ENCODE results near the gene SEMA5A.

Gene SEMA5A

DNA sequence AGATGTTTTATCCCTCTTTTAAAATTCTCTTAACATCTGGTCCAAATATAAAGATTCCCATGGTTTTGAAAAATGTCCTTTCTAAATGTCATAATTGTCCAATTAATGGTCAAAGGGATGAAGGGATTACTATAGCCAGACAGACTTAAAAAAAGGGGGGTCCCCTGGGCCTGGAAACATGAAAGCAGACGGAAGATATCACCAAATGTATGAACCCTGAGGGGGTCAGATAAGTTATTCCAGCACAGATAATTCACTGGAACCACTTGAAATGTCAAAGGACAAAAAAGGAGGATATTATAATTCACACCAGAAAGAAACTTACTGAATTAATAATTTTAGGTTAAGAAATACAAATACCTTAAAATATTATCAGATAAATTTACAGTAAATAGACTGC, 155.8 kb downstream of the SEMA5A start:
- H3K4me1 ChIP-seq (ENCODE audit: control insufficient read depth in 2 of 2, insufficient read depth in 1 of 2, low read depth in 1 of 2, low read length in 2 of 2): no peaks in the 10 kb centered on the region
- no peak overlapping the region for H3K18ac ChIP-seq (ENCODE audit: low read length)
- no peak overlapping the region for H4K91ac ChIP-seq (ENCODE audit: low read depth, low read length, poor library complexity)
- H3K36me3 ChIP-seq (replicated peaks in 1 of 2; ENCODE audit: control insufficient read depth in 2 of 2, insufficient read depth in 2 of 2, low read length in 2 of 2): no peaks in the 10 kb centered on the region
- no peak overlapping the region for H2BK12ac ChIP-seq (ENCODE audit: low read length)
- no peak overlapping the region for H2BK120ac ChIP-seq (ENCODE audit: low read depth, low read length)
- H3K4ac ChIP-seq (ENCODE audit: low read length): no peak overlapping the region
- no peak overlapping the region for H3K14ac ChIP-seq (ENCODE audit: low read length)
- no peak for DNase-seq (ENCODE audit: low spot score)
- H3K27ac ChIP-seq (replicated peaks; ENCODE audit: low read length): no peak overlapping the region
- peaks cover 5% of the 10 kb centered on the region for H3K79me1 ChIP-seq (ENCODE audit: low read depth, low read length)
- H3K9me3 ChIP-seq (replicated peaks in 1 of 2; ENCODE audit: control insufficient read depth in 2 of 2, insufficient read depth in 1 of 2, low read depth in 1 of 2, low read length in 2 of 2): no peaks in the 10 kb centered on the region
- H2BK5ac ChIP-seq (ENCODE audit: low read length): no peak overlapping the region
- no peak overlapping the region for H2AK5ac ChIP-seq (ENCODE audit: low read depth, low read length)
- no CpG with 5 or more reads among the region's 1 CpG for WGBS, 2 donors (ENCODE audit: extremely low coverage in 2 of 2, insufficient read length in 2 of 2, insufficient replicate concordance in 1 of 2)
- no peak overlapping the region for H3K9ac ChIP-seq (ENCODE audit: low read depth, low read length, poor library complexity)
- no peak overlapping the region for H3K4me2 ChIP-seq (ENCODE audit: insufficient read depth, low read length, poor library complexity, severe bottlenecking)
- no peak overlapping the region for H2AFZ ChIP-seq (ENCODE audit: low read length)
- H4K8ac ChIP-seq (ENCODE audit: low read depth, low read length): no peak overlapping the region
- no peak overlapping the region for H3K4me3 ChIP-seq (ENCODE audit: low read length in 2 of 2)
- no peak overlapping the region for H3K23ac ChIP-seq (ENCODE audit: low read depth, low read length, poor library complexity)
- no peak overlapping the region for H2BK15ac ChIP-seq (ENCODE audit: low read length)
- H3K27me3 ChIP-seq (ENCODE audit: control insufficient read depth in 3 of 3, insufficient read depth in 3 of 3, low read depth in 1 of 3, low read length in 3 of 3): no peaks in the 10 kb centered on the region

DNA sequence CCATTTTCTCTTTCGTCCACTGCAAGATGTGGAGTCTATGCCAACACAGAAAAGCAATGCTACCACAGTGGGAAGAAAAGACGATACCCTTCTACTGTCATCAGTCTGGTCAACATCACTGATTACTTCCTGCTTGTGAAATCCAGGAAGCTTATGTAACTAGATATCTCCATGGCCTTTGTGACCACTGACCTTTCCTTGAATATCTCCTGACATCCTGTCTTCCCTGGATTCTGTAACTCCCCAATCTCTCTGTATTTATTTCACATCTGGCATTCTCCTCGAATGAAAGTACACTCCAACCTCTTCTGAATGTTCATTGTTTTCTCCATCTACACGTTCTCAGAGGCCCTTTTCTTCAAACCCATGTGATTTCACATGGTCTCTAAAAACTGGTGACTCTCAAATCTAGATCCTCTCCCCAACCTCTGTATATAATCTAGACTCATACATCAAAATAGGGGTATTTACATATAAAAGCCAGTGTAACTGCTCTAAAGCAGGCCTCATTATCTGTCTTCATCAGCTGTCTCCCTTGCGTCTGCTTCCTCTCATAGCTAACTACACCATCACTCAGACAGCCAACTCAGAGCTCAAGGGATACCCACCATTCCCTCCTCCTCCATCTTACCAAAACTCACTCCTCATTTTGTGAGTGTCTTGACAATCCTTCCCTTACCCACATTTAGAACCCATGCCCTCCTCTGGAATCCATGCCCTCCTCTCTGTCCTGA, 156.8 kb downstream of the SEMA5A start:
- no peak for DNase-seq (ENCODE audit: low spot score)
- H3K27ac ChIP-seq (replicated peaks; ENCODE audit: low read length): no peak overlapping the region

GRCh38 chr5:9387879-9388278, 158.0 kb downstream of the SEMA5A start:
- no peak overlapping the region for H2BK120ac ChIP-seq (ENCODE audit: low read depth, low read length)
- no peak overlapping the region for H2BK15ac ChIP-seq (ENCODE audit: low read length)
- no peak overlapping the region for H3K4ac ChIP-seq (ENCODE audit: low read length)
- no peaks in the 10 kb centered on the region for H3K4me1 ChIP-seq (ENCODE audit: control insufficient read depth in 2 of 2, insufficient read depth in 1 of 2, low read depth in 1 of 2, low read length in 2 of 2)
- H3K27me3 ChIP-seq (ENCODE audit: control insufficient read depth in 3 of 3, insufficient read depth in 3 of 3, low read depth in 1 of 3, low read length in 3 of 3): no peaks in the 10 kb centered on the region
- no peaks in the 10 kb centered on the region for H3K9me3 ChIP-seq (replicated peaks in 1 of 2; ENCODE audit: control insufficient read depth in 2 of 2, insufficient read depth in 1 of 2, low read depth in 1 of 2, low read length in 2 of 2)
- no peak overlapping the region for H2BK12ac ChIP-seq (ENCODE audit: low read length)
- H3K36me3 ChIP-seq (replicated peaks in 1 of 2; ENCODE audit: control insufficient read depth in 2 of 2, insufficient read depth in 2 of 2, low read length in 2 of 2): no peaks in the 10 kb centered on the region
- H4K8ac ChIP-seq (ENCODE audit: low read depth, low read length): no peak overlapping the region
- no peak overlapping the region for H2BK5ac ChIP-seq (ENCODE audit: low read length)
- H3K27ac ChIP-seq (replicated peaks; ENCODE audit: low read length): no peak overlapping the region
- no peak overlapping the region for H2AFZ ChIP-seq (ENCODE audit: low read length)
- peaks cover 3% of the 10 kb centered on the region for H3K79me1 ChIP-seq (ENCODE audit: low read depth, low read length)
- no peak overlapping the region for H2AK5ac ChIP-seq (ENCODE audit: low read depth, low read length)
- no peak for DNase-seq (ENCODE audit: low spot score)
- H3K23ac ChIP-seq (ENCODE audit: low read depth, low read length, poor library complexity): no peak overlapping the region
- H3K18ac ChIP-seq (ENCODE audit: low read length): no peak overlapping the region
- no peak overlapping the region for H3K14ac ChIP-seq (ENCODE audit: low read length)
- no CpG with 5 or more reads among the region's 3 CpGs for WGBS, 2 donors (ENCODE audit: extremely low coverage in 2 of 2, insufficient read length in 2 of 2, insufficient replicate concordance in 1 of 2)
- H3K4me2 ChIP-seq (ENCODE audit: insufficient read depth, low read length, poor library complexity, severe bottlenecking): no peak overlapping the region
- H4K91ac ChIP-seq (ENCODE audit: low read depth, low read length, poor library complexity): no peak overlapping the region
- H3K9ac ChIP-seq (ENCODE audit: low read depth, low read length, poor library complexity): no peak overlapping the region
- no peak overlapping the region for H3K4me3 ChIP-seq (ENCODE audit: low read length in 2 of 2)

More for the DNA sequence above, 156.8 kb downstream of the SEMA5A start:
- Histone ChIP-seq H4K91ac (ENCODE audit: low read depth, low read length, poor library complexity) (no peak overlapping the region), H3K4me2 (ENCODE audit: insufficient read depth, low read length, poor library complexity, severe bottlenecking) (no peak overlapping the region), H2BK12ac (ENCODE audit: low read length) (no peak overlapping the region), H3K4me3 (ENCODE audit: low read length in 2 of 2) (no peak overlapping the region), H2BK5ac (ENCODE audit: low read length) (no peak overlapping the region), H4K8ac (ENCODE audit: low read depth, low read length) (no peak overlapping the region), H3K79me1 (ENCODE audit: low read depth, low read length) (peaks cover 3% of the 10 kb centered on the region), H2AFZ (ENCODE audit: low read length) (no peak overlapping the region), H2BK15ac (ENCODE audit: low read length) (no peak overlapping the region), H3K14ac (ENCODE audit: low read length) (no peak overlapping the region), H3K4me1 (ENCODE audit: control insufficient read depth in 2 of 2, insufficient read depth in 1 of 2, low read depth in 1 of 2, low read length in 2 of 2) (no peaks in the 10 kb centered on the region), H2AK5ac (ENCODE audit: low read depth, low read length) (no peak overlapping the region), H3K36me3 (replicated peaks in 1 of 2; ENCODE audit: control insufficient read depth in 2 of 2, insufficient read depth in 2 of 2, low read length in 2 of 2) (no peaks in the 10 kb centered on the region), H2BK120ac (ENCODE audit: low read depth, low read length) (no peak overlapping the region), H3K9ac (ENCODE audit: low read depth, low read length, poor library complexity) (no peak overlapping the region), H3K23ac (ENCODE audit: low read depth, low read length, poor library complexity) (no peak overlapping the region), H3K27me3 (ENCODE audit: control insufficient read depth in 3 of 3, insufficient read depth in 3 of 3, low read depth in 1 of 3, low read length in 3 of 3) (no peaks in the 10 kb centered on the region), H3K18ac (ENCODE audit: low read length) (no peak overlapping the region), H3K4ac (ENCODE audit: low read length) (no peak overlapping the region), H3K9me3 (replicated peaks in 1 of 2; ENCODE audit: control insufficient read depth in 2 of 2, insufficient read depth in 1 of 2, low read depth in 1 of 2, low read length in 2 of 2) (no peaks in the 10 kb centered on the region)
- no CpG with 5 or more reads among the region's 5 CpGs for WGBS, 2 donors (ENCODE audit: extremely low coverage in 2 of 2, insufficient read length in 2 of 2, insufficient replicate concordance in 1 of 2)

DNA sequence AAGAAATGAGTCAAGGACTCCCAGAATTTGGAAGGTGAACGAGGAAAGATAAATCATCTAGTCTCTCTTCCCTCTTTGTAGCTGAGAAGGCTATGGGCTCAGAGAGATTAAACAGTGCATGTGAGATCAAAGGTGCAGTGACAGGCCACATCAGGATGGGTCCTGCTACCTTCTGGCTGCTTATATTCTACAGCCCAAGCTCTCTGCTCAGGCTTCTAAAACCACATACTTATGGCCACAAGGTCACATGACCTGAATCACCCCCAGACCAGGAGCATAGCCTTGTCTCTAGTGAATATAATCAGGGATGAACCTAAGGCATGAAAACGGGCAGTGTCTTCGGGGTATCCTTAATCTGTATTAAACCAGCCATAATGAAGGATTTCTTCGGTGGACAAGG, 158.9 kb downstream of the SEMA5A start:
- H2BK12ac ChIP-seq (ENCODE audit: low read length): no peak overlapping the region
- no peak for DNase-seq (ENCODE audit: low spot score)
- H3K9me3 ChIP-seq (replicated peaks in 1 of 2; ENCODE audit: control insufficient read depth in 2 of 2, insufficient read depth in 1 of 2, low read depth in 1 of 2, low read length in 2 of 2): no peaks in the 10 kb centered on the region
- H3K4me3 ChIP-seq (ENCODE audit: low read length in 2 of 2): no peak overlapping the region
- no peak overlapping the region for H2BK15ac ChIP-seq (ENCODE audit: low read length)
- H3K23ac ChIP-seq (ENCODE audit: low read depth, low read length, poor library complexity): no peak overlapping the region
- no peak overlapping the region for H3K27ac ChIP-seq (replicated peaks; ENCODE audit: low read length)
- H3K14ac ChIP-seq (ENCODE audit: low read length): no peak overlapping the region
- H2AK5ac ChIP-seq (ENCODE audit: low read depth, low read length): no peak overlapping the region
- no peak overlapping the region for H3K9ac ChIP-seq (ENCODE audit: low read depth, low read length, poor library complexity)
- H2BK120ac ChIP-seq (ENCODE audit: low read depth, low read length): no peak overlapping the region
- H4K91ac ChIP-seq (ENCODE audit: low read depth, low read length, poor library complexity): no peak overlapping the region
- peaks cover 3% of the 10 kb centered on the region for H3K79me1 ChIP-seq (ENCODE audit: low read depth, low read length)
- no peak overlapping the region for H4K8ac ChIP-seq (ENCODE audit: low read depth, low read length)
- no peak overlapping the region for H3K4me2 ChIP-seq (ENCODE audit: insufficient read depth, low read length, poor library complexity, severe bottlenecking)
- no peak overlapping the region for H2AFZ ChIP-seq (ENCODE audit: low read length)
- no peaks in the 10 kb centered on the region for H3K36me3 ChIP-seq (replicated peaks in 1 of 2; ENCODE audit: control insufficient read depth in 2 of 2, insufficient read depth in 2 of 2, low read length in 2 of 2)
- no peak overlapping the region for H3K18ac ChIP-seq (ENCODE audit: low read length)
- WGBS, 2 donors (ENCODE audit: extremely low coverage in 2 of 2, insufficient read length in 2 of 2, insufficient replicate concordance in 1 of 2): no CpG with 5 or more reads among the region's 4 CpGs
- H3K4ac ChIP-seq (ENCODE audit: low read length): no peak overlapping the region
- no peaks in the 10 kb centered on the region for H3K4me1 ChIP-seq (ENCODE audit: control insufficient read depth in 2 of 2, insufficient read depth in 1 of 2, low read depth in 1 of 2, low read length in 2 of 2)
- H3K27me3 ChIP-seq (ENCODE audit: control insufficient read depth in 3 of 3, insufficient read depth in 3 of 3, low read depth in 1 of 3, low read length in 3 of 3): no peaks in the 10 kb centered on the region
- H2BK5ac ChIP-seq (ENCODE audit: low read length): no peak overlapping the region
